ENCODE results near the gene RNF40. TPM values are rescaled to one million over a fixed set of nuclear protein-coding genes. Genes with fewer than 3 reads are reported as not detected.

The RNF40 gene
- total RNA-seq, 2 experiments from 2014 or later = 63.2 to 68.1 TPM

DNA sequence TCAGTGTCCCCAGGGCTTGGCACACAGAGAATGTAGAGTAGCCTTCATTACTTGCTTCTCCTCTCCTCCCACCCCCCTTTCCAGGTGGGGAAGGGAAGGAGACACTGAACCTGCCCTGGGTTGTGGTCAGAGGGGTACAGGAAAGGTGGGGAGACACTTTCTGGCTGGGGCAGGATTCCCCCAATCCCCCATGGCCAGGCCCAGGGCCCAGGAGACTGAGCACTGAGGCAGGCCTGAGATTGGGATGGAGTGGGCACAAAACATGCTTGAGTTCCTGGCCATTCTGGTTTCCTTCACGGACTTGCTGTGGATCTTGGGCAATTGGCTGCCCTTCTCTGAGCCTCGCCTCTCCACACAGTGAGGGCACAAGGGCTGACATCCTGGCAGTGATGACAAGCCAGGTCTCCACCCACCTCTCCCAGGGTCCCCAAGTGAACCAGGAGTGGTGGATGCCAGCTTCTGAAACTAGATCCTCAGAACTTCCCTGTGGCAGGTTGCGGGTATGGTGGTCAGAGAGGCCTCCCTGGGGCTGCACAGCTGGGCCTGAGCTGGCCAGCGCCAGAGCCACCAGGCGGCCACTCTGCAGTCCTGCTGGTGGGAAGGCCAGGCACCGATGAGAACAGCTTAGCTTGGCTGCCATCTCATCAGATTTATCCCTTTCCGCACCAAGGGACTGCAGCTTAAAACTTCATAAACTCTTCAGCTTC lies 15.6 kb downstream of the RNF40 start:
- ChIA-PET CTCF (interaction anchor here (1.0 to 2.8 kb wide), 6 partner anchors 9 to 164 kb away, joined by 3 to 8 read pairs (median 6); no protein-coding TSS in a partner anchor), POLR2A (interaction anchor here (0.6 to 2.1 kb wide), 10 partner anchors 7 to 124 kb away, joined by 3 to 7 read pairs (median 4); partner anchors contain the start of gene ZNF629)
- TF ChIP-seq, protein P1, sequence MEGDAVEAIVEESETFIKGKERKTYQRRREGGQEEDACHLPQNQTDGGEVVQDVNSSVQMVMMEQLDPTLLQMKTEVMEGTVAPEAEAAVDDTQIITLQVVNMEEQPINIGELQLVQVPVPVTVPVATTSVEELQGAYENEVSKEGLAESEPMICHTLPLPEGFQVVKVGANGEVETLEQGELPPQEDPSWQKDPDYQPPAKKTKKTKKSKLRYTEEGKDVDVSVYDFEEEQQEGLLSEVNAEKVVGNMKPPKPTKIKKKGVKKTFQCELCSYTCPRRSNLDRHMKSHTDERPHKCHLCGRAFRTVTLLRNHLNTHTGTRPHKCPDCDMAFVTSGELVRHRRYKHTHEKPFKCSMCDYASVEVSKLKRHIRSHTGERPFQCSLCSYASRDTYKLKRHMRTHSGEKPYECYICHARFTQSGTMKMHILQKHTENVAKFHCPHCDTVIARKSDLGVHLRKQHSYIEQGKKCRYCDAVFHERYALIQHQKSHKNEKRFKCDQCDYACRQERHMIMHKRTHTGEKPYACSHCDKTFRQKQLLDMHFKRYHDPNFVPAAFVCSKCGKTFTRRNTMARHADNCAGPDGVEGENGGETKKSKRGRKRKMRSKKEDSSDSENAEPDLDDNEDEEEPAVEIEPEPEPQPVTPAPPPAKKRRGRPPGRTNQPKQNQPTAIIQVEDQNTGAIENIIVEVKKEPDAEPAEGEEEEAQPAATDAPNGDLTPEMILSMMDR (IDR thresholded peaks at IDR 0.05) = no peak
- ATAC-seq = no peak
- H3K27ac Mint-ChIP-seq = no peak overlapping the region
- H3K4me1 Mint-ChIP-seq (ENCODE audit: low read depth) = peaks cover 20% of the 10 kb centered on the region
- no peaks in the 10 kb centered on the region for H3K27me3 Mint-ChIP-seq
- H3K9me3 Mint-ChIP-seq = no peaks in the 10 kb centered on the region
- DNase-seq = no peak
- intact Hi-C loops (cut with micrococcal nuclease) = no loop called here
- H3K4me3 Mint-ChIP-seq = peak overlapping the region; percentile 80
- peaks cover 27% of the 10 kb centered on the region for H3K36me3 Mint-ChIP-seq (ENCODE audit: low read depth)

DNA sequence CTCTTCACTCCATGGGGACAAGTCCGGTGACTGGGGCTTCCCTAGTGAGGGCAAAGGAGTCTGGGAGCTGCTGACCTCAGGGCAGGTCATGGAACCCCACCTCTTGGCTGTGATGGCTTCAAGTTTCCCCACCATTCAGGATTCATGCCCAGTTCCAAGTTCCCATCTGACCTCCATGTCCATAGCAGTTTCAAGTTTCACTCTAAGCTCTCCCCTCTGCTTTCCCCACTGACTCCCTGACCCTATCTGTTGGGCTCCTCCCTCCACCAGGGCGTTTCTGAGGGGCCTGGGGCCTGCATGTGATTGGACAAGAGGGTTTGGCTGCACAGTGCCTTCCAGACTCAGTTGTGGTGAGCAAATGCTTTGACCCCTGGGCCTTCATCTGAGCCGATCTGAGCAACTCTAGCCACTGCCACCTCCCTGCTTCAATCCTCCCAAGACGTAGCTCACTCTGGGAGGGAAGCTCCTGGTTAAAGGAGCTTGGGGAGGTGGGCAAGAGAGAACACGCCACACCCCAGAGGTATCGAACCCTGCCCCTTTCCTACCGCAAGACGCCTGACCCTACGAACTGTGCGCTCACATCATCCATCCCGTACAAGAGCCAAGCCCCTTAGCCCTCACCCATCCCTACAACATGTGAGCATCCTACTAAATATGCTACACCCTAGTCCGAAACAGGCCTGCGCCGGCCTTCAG lies 16.6 kb downstream of the RNF40 start:
- ChIA-PET POLR2A (interaction anchor here (0.7 to 2.1 kb wide), 5 partner anchors 11 to 471 kb away, joined by 3 to 7 read pairs (median 4); no protein-coding TSS in a partner anchor), CTCF (interaction anchor here (2.2 to 2.8 kb wide), 3 partner anchors 35 to 164 kb away, joined by 7 to 8 read pairs (median 8); no protein-coding TSS in a partner anchor)
- no peaks in the 10 kb centered on the region for H3K9me3 Mint-ChIP-seq
- TF ChIP-seq, protein P1 (IDR thresholded peaks at IDR 0.05) = no peak
- intact Hi-C loops (cut with micrococcal nuclease) = no loop called here
- DNase-seq (no peak), ATAC-seq (no peak)
- H3K36me3 Mint-ChIP-seq (ENCODE audit: low read depth) = peaks cover 24% of the 10 kb centered on the region
- no peak overlapping the region for H3K4me3 Mint-ChIP-seq
- no peak overlapping the region for H3K27ac Mint-ChIP-seq
- H3K27me3 Mint-ChIP-seq = no peaks in the 10 kb centered on the region
- H3K4me1 Mint-ChIP-seq (ENCODE audit: low read depth) = peaks cover 19% of the 10 kb centered on the region

DNA sequence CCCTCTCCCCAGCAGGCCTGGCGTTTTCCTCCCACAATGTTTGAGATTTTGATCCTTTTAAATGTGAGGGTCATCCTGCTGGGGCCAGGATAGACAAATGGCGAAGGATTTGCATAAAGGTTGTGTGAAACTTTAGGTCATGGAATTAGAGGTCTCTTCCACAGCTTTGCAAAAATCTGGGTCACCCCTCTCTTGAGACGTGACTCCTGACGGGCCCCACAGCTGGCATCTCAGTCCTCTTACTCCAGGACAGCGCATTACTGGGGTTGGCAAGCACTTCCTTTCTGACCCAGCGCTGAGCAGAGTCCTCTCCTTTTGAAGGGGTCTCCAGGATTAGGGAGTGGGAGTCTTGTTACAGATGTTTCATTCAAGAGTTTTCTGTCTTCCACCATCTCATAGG lies 17.5 kb downstream of the RNF40 start:
- H3K4me1 Mint-ChIP-seq (ENCODE audit: low read depth) = peaks cover 14% of the 10 kb centered on the region
- ChIA-PET POLR2A (interaction anchor here (1.2 kb wide), 1 partner anchor 20 kb away, joined by 3 read pairs; no protein-coding TSS in a partner anchor), CTCF (interaction anchor here (2.3 to 2.8 kb wide), 2 partner anchors 34 to 163 kb away, joined by 7 to 8 read pairs; no protein-coding TSS in a partner anchor)
- TF ChIP-seq, protein P1 (IDR thresholded peaks at IDR 0.05) = no peak
- H3K27me3 Mint-ChIP-seq = no peaks in the 10 kb centered on the region
- ATAC-seq (no peak), DNase-seq (no peak)
- H3K4me3 Mint-ChIP-seq = no peak overlapping the region
- no peak overlapping the region for H3K27ac Mint-ChIP-seq
- peaks cover 19% of the 10 kb centered on the region for H3K36me3 Mint-ChIP-seq (ENCODE audit: low read depth)
- intact Hi-C loops (cut with micrococcal nuclease) = no loop called here
- H3K9me3 Mint-ChIP-seq = no peaks in the 10 kb centered on the region

DNA sequence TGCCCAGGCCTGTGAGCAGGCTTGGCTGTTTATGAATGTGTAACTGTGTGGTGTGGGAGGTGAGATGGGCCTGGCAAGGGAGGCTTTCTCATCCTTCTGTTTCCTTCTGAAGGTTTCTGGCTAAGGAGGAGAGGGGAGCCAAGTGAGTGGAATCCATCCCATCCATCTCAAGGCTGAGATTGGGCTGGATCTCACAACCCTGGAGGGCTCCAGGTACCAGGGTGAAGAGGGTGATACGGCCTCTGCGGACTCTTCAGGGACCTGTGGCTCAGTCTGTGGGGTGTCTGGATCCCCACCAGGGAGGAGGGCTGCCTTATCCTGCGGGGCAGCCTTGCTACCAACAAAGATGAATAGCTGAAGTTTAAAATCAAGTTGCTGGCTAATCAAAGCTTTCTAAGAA lies 17.9 kb downstream of the RNF40 start:
- TF ChIP-seq, protein P1 (IDR thresholded peaks at IDR 0.05) = no peak
- ChIA-PET CTCF (interaction anchor here (2.3 to 2.8 kb wide), 2 partner anchors 34 to 162 kb away, joined by 7 to 8 read pairs; no protein-coding TSS in a partner anchor), POLR2A (interaction anchor here (1.2 kb wide), 1 partner anchor 20 kb away, joined by 3 read pairs; no protein-coding TSS in a partner anchor)
- intact Hi-C loops (cut with micrococcal nuclease) = no loop called here
- H3K36me3 Mint-ChIP-seq (ENCODE audit: low read depth) = peaks cover 16% of the 10 kb centered on the region
- no peaks in the 10 kb centered on the region for H3K9me3 Mint-ChIP-seq
- no peaks in the 10 kb centered on the region for H3K27me3 Mint-ChIP-seq
- H3K27ac Mint-ChIP-seq = no peak overlapping the region
- peaks cover 10% of the 10 kb centered on the region for H3K4me1 Mint-ChIP-seq (ENCODE audit: low read depth)
- ATAC-seq (no peak), DNase-seq (no peak)
- no peak overlapping the region for H3K4me3 Mint-ChIP-seq
